ENCODE results near the gene NACA2.

DNA sequence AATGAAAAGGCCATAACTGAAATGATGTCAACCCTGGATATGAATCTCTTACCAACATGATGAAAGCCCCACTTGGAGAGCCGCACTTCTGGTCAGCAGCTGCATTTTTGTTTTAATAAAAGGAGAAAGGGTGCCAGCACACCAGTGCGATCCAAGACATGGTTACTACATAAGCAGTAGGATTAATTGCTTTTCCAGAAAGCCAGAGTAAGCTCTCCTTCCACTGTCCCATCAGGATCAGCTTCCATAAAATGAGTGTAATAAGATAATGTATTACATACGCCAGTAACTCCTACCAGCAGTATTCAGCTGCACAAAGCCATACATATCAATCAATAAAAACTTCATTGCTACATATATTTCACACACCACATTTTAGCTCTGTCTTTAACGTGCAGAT is 26.3 kb upstream of the NACA2 start:
- TF ChIP-seq, protein P1, sequence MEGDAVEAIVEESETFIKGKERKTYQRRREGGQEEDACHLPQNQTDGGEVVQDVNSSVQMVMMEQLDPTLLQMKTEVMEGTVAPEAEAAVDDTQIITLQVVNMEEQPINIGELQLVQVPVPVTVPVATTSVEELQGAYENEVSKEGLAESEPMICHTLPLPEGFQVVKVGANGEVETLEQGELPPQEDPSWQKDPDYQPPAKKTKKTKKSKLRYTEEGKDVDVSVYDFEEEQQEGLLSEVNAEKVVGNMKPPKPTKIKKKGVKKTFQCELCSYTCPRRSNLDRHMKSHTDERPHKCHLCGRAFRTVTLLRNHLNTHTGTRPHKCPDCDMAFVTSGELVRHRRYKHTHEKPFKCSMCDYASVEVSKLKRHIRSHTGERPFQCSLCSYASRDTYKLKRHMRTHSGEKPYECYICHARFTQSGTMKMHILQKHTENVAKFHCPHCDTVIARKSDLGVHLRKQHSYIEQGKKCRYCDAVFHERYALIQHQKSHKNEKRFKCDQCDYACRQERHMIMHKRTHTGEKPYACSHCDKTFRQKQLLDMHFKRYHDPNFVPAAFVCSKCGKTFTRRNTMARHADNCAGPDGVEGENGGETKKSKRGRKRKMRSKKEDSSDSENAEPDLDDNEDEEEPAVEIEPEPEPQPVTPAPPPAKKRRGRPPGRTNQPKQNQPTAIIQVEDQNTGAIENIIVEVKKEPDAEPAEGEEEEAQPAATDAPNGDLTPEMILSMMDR (IDR thresholded peaks at IDR 0.05), result no peak
- TF ChIP-seq POLR2A (IDR thresholded peaks at IDR 0.05), result no peak
